ENCODE data around the gene COL16A1.

Gene COL16A1

GRCh38 chr1:31705080-31705866 is 1.5 kb upstream of the COL16A1 start:
- DNase-seq (ENCODE audit: low spot score), result no peak

GRCh38 chr1:31704271-31705079 is 658 bp upstream of the COL16A1 start:
- DNase-seq (ENCODE audit: low spot score), result no peak

- DNase-seq (ENCODE audit: low spot score), result no peak
Observed at GRCh38 chr1:31702836-31703404, 897 bp downstream of the COL16A1 start.

GRCh38 chr1:31701091-31701736 is 2.6 kb downstream of the COL16A1 start:
- DNase-seq (ENCODE audit: low spot score), result peak; percentile 64

- no peak for DNase-seq (ENCODE audit: low spot score)
Observed at GRCh38 chr1:31700468-31701090, 3.2 kb downstream of the COL16A1 start.

GRCh38 chr1:31699341-31699891 is 4.4 kb downstream of the COL16A1 start:
- peak; percentile 42 for DNase-seq (ENCODE audit: low spot score)

- no peak for DNase-seq (ENCODE audit: low spot score)
Observed at GRCh38 chr1:31697369-31697984, 6.3 kb downstream of the COL16A1 start.

- no peak for DNase-seq (ENCODE audit: low spot score)
Observed at GRCh38 chr1:31696242-31696641, 7.6 kb downstream of the COL16A1 start.

GRCh38 chr1:31695327-31695726 is 8.5 kb downstream of the COL16A1 start:
- DNase-seq (ENCODE audit: low spot score), result no peak

- no peak for DNase-seq (ENCODE audit: low spot score)
Observed at GRCh38 chr1:31694964-31695313, 8.9 kb downstream of the COL16A1 start.

- no peak for DNase-seq (ENCODE audit: low spot score)
Observed at GRCh38 chr1:31694069-31694963, 9.5 kb downstream of the COL16A1 start.

- no peak for DNase-seq (ENCODE audit: low spot score)
Observed at GRCh38 chr1:31693231-31693630, 10.6 kb downstream of the COL16A1 start.

- no peak for DNase-seq (ENCODE audit: low spot score)
Observed at GRCh38 chr1:31691951-31692350, 11.9 kb downstream of the COL16A1 start.

- DNase-seq (ENCODE audit: low spot score), result no peak
Observed at GRCh38 chr1:31691446-31691845, 12.4 kb downstream of the COL16A1 start.

- DNase-seq (ENCODE audit: low spot score), result no peak
Observed at GRCh38 chr1:31690921-31691320, 12.9 kb downstream of the COL16A1 start.

GRCh38 chr1:31689854-31690253 is 14.0 kb downstream of the COL16A1 start:
- DNase-seq (ENCODE audit: low spot score), result no peak

- DNase-seq (ENCODE audit: low spot score), result no peak
Observed at GRCh38 chr1:31689379-31689778, 14.4 kb downstream of the COL16A1 start.

GRCh38 chr1:31688233-31688918 is 15.4 kb downstream of the COL16A1 start:
- DNase-seq (ENCODE audit: low spot score), result no peak

GRCh38 chr1:31687601-31688000 is 16.2 kb downstream of the COL16A1 start:
- no peak for DNase-seq (ENCODE audit: low spot score)

GRCh38 chr1:31685795-31686194 is 18.0 kb downstream of the COL16A1 start:
- no peak for DNase-seq (ENCODE audit: low spot score)
